Ovary (tissue), 3 donors: Measurements from ENCODE around the gene PNMA8C.

Source experiments
- POLR2A ChIP-seq: fragments of 450-650 bp; IDR thresholded peaks from one replicate; pipeline ENCODE4 v1.6.1; 2017; ENCODE audit warnings: antibody characterized with exemption, mild to moderate bottlenecking, moderate library complexity
- TF ChIP-seq, protein P1 (sequence below), 3 donors: fragments of 450-650 bp in 2 of 3; fragments of 200-600 bp in 1 of 3; IDR thresholded peaks; one replicate each; pipeline versions ENCODE4 v1.5.1 to v1.8.0; 2016 to 2022; ENCODE audit warnings: antibody characterized with exemption in 3 of 3, mild to moderate bottlenecking in 1 of 3
- donor health status: DM: no; HTN: no; CAD: no.

DNA sequence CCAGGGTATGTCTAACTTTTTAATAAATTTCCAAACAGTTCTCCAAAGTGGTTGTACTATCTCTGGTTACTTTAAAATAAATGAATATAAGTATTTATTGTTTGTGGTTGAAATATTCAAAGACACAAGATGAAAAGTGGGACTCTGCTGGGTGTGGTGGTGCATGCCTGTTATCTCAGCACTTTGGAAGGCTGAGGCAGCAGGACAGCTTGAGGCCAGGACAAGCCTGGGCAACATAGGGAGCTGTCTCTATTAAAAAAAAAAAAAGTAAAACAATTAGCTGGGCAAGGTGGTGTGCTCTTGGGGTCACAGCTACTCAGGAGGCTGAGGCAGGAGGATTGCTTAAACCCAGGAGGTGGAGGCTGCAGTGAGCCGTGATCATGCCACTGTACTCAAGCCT, 32.2 kb upstream of the PNMA8C start:
- TF ChIP-seq POLR2A: no peak
- TF ChIP-seq, protein P1, sequence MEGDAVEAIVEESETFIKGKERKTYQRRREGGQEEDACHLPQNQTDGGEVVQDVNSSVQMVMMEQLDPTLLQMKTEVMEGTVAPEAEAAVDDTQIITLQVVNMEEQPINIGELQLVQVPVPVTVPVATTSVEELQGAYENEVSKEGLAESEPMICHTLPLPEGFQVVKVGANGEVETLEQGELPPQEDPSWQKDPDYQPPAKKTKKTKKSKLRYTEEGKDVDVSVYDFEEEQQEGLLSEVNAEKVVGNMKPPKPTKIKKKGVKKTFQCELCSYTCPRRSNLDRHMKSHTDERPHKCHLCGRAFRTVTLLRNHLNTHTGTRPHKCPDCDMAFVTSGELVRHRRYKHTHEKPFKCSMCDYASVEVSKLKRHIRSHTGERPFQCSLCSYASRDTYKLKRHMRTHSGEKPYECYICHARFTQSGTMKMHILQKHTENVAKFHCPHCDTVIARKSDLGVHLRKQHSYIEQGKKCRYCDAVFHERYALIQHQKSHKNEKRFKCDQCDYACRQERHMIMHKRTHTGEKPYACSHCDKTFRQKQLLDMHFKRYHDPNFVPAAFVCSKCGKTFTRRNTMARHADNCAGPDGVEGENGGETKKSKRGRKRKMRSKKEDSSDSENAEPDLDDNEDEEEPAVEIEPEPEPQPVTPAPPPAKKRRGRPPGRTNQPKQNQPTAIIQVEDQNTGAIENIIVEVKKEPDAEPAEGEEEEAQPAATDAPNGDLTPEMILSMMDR (IDR thresholded peaks at IDR 0.05): no peak
